Endothelial cell of umbilical vein (primary cell): ENCODE results near the gene EEFSEC.

ENCODE experiments used
- EZH2 ChIP-seq: IDR thresholded peaks from 2 replicates; pipeline ENCODE4 v1.6.1; 2012; ENCODE audit warnings: borderline replicate concordance, low read depth, mild to moderate bottlenecking, moderate library complexity, low read length, inconsistent platforms; ENCODE audit not compliant: severe bottlenecking
- MAX ChIP-seq: IDR thresholded peaks from 2 replicates; pipeline ENCODE4 v1.6.1; 2011; ENCODE audit not compliant: insufficient read depth, insufficient read length
- POLR2A ChIP-seq: IDR thresholded peaks from 2 replicates; pipeline ENCODE4 v1.6.1; 2012; ENCODE audit warnings: low read depth, mild to moderate bottlenecking, control low read depth, low read length
- TF ChIP-seq, protein P1 (sequence below), 2 donors: IDR thresholded peaks; 1 replicate in 1 of 2; 2 replicates in 1 of 2; pipeline ENCODE4 v1.5.1; 2011; ENCODE audit warnings: low read length in 2 of 2, mild to moderate bottlenecking in 2 of 2, moderate library complexity in 2 of 2, control low read depth in 1 of 2, inconsistent platforms in 1 of 2, low read depth in 1 of 2; ENCODE audit not compliant: insufficient read depth in 1 of 2; ENCODE audit errors: extremely low read depth in 1 of 2

DNA sequence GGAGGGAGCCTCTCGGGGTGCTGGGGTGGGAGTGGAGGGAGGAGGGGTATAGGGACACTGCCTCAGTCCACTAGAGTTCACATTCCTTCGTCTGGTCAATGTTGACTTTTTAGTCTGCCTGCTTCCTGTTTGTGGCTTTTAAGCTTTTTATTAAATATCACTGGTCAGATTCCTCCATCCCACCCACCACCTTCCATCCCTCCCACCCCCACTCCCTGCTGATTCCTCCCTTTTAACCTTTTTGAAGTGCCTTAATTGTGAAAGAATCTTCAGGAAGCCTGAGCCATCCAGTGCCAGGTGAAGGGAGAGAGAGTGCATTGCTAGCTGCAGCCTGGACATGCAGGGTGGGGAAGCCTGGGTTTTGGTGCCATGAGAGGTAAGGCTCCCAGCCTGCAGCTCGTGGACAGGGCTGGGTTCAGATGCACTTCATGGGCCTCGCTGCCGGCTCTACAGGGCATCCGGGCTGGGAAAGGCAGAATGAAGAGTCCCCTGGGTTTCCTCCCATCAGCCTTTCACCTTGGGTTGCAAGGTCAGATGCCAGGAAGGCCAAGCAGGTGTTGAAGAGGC is 207.5 kb downstream of the EEFSEC start:
- TF ChIP-seq, protein P1, sequence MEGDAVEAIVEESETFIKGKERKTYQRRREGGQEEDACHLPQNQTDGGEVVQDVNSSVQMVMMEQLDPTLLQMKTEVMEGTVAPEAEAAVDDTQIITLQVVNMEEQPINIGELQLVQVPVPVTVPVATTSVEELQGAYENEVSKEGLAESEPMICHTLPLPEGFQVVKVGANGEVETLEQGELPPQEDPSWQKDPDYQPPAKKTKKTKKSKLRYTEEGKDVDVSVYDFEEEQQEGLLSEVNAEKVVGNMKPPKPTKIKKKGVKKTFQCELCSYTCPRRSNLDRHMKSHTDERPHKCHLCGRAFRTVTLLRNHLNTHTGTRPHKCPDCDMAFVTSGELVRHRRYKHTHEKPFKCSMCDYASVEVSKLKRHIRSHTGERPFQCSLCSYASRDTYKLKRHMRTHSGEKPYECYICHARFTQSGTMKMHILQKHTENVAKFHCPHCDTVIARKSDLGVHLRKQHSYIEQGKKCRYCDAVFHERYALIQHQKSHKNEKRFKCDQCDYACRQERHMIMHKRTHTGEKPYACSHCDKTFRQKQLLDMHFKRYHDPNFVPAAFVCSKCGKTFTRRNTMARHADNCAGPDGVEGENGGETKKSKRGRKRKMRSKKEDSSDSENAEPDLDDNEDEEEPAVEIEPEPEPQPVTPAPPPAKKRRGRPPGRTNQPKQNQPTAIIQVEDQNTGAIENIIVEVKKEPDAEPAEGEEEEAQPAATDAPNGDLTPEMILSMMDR (IDR thresholded peaks at IDR 0.05; ENCODE audit: extremely low read depth in 1 of 2, insufficient read depth in 1 of 2, low read depth in 1 of 2, low read length in 2 of 2), result no peak
- TF ChIP-seq EZH2, result no peak
- TF ChIP-seq POLR2A, result no peak
- TF ChIP-seq MAX, result no peak
